CD4-positive, alpha-beta T cell treated with Interleukin-21 for 1 hour (primary cell): ENCODE data around the gene PPP1R12A.
"Not testable (repeated sequence)": the region's sequence is repeated elsewhere in the genome, so short reads cannot be mapped to it uniquely, and the experiment has no call there.

ENCODE experiments used
- DNase-seq: peaks from one replicate; pipeline ENCODE4 v3.0.0-alpha.2; 2020

Gene PPP1R12A

GRCh38 chr12:79935021-79935623, at the start of gene PPP1R12A:
Gene PPP1R12A, minus strand, starts transcription at chr12:79935097. Its CDS starts 166 bp downstream, at chr12:79934931.
- peak; percentile 95 for DNase-seq

GRCh38 chr12:79983986-79984620, 49.2 kb upstream of the PPP1R12A start:
- no peak for DNase-seq

DNA sequence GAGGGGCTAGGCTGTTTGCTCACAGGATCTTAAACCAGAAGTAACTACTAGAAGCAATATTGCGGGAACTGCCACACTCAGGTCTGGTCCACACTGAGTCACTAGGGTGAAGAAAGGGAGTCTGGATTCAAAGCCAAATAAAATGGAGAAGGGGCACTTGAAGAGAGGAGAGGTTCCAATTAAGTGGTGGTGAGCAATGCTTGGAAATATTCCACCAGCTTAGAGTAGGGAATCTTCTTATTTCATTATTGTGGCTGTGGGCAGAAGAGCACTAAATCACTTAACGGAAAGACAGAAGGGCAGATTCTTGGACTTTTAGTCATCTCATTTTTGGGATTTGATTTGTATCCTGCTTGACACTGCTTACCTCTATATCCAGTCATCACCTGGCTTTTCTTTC, 48.6 kb upstream of the PPP1R12A start:
- no peak for DNase-seq

GRCh38 chr12:79982086-79983062, 47.5 kb upstream of the PPP1R12A start:
- DNase-seq: no peak

- DNase-seq: no peak
These were observed 43.8 kb upstream of the PPP1R12A start for GRCh38 chr12:79978692-79979091.

GRCh38 chr12:79977856-79978460, 43.1 kb upstream of the PPP1R12A start:
- not testable (repeated sequence) for DNase-seq

DNA sequence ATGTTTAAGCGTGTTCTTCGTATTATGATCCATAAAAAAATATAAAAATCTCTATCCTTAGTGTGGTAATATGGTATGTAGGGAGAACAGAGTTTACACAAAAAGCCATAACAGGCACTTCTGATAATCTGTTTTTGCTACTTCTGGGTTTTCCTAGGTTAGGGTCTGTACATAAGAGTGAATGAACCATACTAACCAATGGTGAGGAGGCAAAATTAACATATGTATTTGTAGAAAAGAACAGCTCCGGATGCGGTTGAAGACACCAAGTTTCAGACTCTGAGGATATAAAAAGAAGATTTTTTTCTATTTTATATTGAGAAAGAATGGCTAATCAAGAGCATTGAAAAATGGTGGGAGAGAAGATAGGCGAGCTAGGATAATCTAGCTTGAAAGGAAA, 40.2 kb upstream of the PPP1R12A start:
- DNase-seq: no peak

DNA sequence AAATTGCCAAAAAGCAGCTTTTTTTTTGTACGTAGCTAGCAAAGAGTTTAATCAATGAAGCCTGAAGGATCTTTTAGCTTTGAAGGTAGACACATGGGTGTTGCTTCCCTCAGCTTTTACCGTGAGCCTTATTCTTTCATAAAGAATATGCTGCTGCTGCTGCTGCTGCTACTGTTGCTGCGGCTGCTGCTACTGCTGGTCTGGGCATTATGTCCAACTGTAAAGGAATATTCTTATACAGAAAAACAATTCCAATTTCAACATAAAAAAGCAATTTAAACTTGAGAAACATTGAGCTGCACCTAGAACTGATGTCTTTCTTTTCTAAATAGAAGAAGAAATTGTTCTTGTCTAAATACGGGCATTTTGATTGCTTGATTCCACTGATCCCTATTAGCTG, 38.9 kb upstream of the PPP1R12A start:
- no peak for DNase-seq

- no peak for DNase-seq
These were observed 29.3 kb upstream of the PPP1R12A start for GRCh38 chr12:79964100-79964627.

- DNase-seq: no peak
These were observed 26.5 kb upstream of the PPP1R12A start for GRCh38 chr12:79961411-79961810.

DNA sequence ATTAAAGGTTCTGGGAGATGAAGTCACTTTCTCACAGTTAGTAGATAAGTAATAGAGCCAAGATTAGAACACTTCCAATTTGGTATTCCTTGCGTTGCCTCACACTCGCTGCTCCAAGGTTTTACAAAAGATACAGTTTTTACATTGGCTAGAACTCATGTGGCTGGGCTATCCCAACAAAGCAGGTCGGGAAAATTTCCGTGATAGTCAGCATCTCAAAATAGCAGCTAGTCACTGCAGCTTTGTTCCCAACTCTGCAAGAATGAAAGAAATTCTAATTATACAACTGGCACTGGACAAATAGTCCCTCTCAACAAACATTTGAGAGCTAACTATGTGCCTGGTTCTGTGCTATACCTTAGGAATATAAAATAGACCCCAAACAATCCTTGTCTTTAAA, 24.6 kb upstream of the PPP1R12A start:
- no peak for DNase-seq

GRCh38 chr12:79956896-79957295, 22.0 kb upstream of the PPP1R12A start:
- no peak for DNase-seq

DNA sequence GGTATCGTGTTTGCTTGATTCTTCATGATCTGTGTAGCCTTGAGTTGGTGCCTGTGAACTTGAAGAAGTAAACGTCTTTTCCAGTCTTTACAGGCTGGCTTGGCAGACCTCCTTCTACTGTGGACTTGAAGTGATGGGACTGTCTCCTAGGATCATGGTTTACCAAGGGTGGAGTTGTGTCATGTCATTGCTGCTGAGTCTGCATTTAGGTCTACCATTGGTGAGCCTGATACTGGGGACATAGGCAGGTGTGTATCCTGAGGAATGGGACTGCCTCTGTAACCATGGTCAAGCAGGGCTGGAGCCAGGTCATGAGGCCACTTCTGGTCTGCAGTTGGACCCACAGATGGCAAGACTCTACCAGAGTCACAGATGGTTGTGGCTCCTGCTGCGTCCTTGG, 20.7 kb upstream of the PPP1R12A start:
- DNase-seq: no peak

DNA sequence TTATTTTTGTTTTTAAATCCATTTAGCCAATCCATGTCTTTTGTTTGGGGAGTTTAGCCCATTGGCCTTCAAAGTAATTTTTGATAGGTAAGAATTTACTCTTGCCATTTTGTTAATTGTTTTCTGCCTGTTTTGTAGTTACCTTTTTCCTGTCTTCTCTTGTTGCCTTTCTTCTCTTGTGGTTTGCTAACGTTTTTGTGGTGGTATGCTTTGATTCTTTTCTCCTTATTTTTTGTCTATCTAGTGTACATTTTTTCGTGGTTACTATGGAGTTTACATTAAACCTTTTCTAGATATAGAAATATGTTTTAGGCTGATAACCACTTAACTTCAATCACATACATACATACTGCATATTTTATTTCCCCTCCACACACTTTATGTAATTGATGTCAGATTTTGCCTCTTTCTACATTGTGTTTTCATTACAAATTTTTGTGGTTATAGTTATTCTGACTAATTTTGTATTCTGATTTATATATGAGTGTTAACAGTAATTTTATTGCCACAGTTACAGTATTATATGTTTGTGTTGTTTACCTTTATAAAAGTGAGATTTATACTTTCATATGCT, 19.2 kb upstream of the PPP1R12A start:
- DNase-seq: no peak

DNA sequence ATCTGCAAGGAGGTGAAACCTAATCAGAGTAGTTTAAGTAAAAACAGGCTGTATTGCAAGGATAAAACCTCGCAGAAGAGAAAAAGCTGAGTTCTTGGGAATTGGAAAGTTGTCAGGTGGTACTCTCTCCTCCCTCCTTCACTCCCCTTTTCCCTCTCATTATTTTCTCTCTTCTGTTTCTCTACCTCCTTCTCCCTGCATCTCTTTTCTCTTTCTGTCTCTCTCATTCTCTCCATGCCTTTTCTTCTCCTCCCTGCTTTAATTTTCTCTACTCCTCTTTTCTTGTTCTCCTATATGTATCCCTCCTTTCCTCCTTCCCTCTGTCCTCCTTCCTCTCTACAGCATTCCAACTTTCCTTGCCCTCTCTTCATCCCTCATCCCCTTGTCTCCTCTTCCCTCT, 14.2 kb upstream of the PPP1R12A start:
- DNase-seq: no peak

DNA sequence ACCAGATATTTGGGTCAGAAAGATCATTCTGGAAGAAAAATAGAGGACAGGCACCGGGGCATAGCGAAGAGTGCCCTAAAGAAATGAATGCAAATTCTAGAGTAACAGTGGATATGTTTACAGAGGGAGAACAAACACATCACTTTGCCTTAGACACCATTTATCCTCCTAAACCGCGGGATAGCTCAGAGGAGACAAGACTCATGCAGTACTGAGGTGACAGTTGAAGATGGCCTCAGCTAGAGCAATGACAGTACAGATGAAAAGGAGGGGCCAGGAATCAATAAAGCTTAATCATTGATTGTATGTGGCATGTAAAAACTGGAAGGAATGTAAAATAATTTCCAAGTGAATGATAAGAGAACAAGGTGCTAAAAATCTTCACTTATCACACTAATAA, 10.5 kb upstream of the PPP1R12A start:
- no peak for DNase-seq

- no peak for DNase-seq
These were observed 9.7 kb upstream of the PPP1R12A start for GRCh38 chr12:79944565-79944964.

GRCh38 chr12:79942846-79943245, 7.9 kb upstream of the PPP1R12A start:
- DNase-seq: not testable (repeated sequence)

- no peak for DNase-seq
These were observed 4.9 kb upstream of the PPP1R12A start for GRCh38 chr12:79939728-79940310.

- DNase-seq: no peak
These were observed 3.9 kb upstream of the PPP1R12A start for GRCh38 chr12:79938843-79939242.

- no peak for DNase-seq
These were observed 1.8 kb upstream of the PPP1R12A start for GRCh38 chr12:79936670-79937069.
